Germinal center (tissue), 1 donor: ENCODE measurements around the gene NDUFAF8.

ENCODE experiments used
- DNase-seq: peaks from one replicate; pipeline ENCODE4 v3.0.0; 2012; ENCODE audit warnings: mixed read lengths, low spot score

The NDUFAF8 gene

DNA sequence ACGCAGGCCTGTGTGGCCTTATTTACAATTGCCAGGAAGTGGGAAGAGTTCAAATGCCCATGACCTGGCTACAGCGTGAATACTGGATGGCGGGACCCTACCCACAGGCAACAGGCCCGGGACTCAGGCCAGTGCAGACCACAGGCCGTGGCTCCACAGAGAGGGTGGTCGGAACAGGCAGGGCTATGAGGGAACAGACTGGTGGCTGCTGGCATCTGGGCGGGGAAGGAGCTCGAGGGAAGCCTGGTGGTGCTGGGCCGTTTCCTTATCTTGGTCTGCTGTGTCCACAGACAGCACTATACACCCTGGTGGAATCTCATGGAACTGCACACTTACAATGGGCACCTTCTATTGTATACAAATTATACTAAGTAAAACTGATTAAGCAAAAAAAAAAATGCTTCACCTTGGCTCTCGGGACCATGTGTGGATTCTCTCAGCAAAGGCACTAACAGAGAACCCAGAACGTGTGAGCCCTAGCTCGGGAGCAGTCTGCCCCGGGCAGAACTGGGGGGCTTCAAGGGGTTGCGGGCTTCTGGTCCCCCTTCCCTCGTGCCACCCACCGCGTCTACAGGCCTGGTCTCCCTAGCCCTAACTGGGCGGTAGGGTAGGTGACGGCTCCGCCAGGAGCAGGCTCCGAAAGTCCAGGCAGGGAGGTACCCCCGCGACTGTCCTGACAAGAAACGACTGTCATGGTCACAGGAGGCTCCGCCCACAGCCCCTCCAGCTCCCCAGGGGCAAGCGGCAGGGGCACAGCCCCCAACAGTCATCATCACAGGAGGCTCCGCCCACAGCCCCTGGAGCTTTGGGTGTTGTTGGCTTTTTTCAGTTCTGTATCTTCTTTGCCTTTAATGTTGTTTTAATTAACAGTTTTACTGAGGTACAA lies 38.2 kb upstream of the NDUFAF8 start:
- peak; percentile 55 for DNase-seq

DNA sequence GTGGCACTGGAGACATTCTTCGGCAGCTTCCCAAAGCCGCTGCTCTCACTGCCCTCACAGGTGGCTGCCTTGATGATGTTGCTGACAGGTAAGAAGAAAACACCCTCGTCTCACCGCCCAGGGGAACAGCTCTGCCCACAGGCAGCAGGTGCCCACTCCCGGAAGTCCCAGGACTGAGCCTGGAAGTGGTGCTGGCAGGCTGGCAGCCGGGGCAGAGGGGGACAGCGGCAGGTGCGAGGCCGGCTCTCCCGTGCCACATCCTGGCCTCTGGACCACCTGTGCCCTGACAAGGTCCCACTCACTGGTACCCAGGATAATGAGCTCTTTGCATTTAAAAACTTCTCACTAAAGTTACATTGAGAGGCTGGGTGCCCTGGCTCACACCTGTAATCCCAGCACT lies 36.8 kb upstream of the NDUFAF8 start:
- DNase-seq: no peak

DNA sequence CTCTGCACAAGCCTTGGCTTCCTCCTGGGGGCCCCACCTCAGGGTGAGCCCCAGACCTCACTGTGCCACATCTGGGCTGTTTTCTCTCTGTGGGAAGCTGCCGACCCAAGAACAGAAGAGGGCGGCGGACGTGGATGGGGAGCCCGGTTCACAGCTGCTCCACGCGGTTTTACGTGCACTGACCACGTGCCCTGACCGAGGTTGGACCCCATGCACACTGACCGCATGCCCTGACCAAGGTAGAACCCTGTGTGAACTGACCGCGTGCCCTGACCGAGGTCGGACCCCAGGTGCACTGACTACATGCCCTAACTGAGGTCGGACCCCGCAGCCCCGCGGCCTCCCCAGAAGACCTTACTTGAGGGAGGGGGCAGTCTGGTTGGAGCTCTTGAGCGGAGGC lies 36.0 kb upstream of the NDUFAF8 start:
- DNase-seq: no peak

DNA sequence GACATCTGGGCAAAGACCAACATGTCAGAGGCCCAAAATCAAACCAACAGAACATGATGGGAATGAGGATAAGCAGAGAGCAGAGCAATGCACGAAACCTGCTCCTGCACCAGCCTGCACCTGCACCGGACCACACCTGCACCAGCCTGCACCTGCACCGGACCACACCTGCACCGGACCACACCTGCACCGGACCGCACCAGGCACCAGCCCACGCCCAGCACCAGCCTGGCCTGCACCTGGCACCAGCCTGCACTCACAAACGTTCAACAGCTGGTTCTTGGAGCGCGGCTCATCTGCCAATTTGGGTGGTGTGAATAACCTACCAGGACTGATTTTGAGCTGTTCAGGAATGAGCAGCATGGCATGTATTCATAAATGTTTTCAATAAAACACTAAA lies 34.5 kb upstream of the NDUFAF8 start:
- DNase-seq: no peak

DNA sequence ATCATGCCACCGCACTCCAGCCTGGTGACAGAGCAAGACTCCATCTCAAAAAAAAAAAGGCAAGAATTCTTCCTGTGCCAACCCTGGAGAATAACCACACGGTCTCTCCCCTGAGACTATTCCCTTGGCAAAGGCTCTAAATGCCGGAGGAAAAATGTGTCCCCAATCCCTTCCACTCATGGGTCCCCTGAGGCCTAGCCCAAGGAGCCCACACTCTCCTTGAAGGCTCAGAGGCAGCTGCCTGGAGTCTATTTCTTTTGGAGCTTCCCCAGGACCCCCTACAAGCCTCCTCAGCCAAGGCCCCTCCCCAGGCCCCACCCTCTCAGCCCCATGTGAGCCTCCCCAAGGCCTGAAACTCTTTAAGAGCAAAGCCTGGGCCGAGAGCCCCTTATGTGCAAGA lies 33.0 kb upstream of the NDUFAF8 start:
- DNase-seq: no peak

DNA sequence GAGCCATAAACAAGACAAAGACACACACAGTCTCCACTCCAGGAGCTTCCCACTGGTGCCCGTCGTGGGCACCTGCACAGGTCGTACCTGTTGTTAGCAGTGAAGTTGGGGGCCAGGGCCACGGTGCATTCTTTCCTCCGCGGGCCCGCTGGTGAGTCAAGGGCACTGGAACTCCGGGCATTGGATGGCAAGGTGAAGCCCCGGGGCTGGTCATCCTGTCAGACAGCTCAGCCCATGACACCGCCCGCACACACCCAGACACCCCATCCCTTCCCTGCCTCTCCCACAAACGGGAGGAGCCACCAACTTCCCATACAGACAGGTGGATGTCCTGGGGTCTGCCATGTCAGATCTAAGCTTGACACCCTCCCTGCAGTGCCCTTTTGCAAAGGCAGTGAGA lies 32.5 kb upstream of the NDUFAF8 start:
- no peak for DNase-seq

DNA sequence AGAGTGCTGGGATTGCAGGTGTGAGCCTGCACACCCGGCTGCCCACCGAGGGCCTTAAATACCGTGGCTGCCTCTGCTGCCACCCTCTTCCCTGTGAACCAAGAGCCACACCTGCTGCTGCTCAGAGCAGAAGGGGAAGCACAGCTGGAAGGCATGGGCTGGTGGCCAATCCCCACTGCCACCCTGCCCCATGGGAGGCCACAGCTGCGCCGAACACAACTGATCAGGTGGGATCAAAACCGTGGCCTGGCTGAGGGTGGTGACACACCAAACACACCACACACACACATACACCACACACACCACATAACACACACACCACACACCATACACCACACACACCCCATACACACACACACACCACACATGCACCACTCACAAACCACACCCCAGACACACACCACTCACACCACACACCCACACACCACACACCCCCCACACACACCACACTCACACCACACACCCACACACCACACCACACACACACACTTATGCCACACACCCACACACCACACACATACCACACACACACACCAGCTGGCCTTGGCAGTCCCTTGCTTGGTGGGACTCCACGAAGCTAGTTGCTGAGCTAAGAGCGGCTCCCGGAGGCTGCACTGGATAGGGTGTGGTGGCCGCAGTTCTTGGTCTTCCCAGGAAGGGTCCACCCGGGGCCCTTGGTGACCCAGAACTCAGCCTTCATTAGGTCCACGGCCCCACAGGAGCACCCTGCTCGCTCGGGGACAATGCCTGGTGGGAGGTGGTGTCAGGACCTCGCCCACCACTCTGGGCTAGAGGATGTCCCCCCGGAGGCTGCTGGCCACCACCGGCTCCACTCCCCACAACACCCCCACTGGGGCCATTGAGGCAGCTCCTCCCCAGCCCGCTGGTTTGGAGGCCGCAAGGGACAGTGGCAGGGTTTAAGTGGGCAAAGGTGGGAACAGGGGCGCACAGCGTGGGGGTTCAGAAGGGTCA lies 31.2 kb upstream of the NDUFAF8 start:
- DNase-seq: peak; percentile 63

DNA sequence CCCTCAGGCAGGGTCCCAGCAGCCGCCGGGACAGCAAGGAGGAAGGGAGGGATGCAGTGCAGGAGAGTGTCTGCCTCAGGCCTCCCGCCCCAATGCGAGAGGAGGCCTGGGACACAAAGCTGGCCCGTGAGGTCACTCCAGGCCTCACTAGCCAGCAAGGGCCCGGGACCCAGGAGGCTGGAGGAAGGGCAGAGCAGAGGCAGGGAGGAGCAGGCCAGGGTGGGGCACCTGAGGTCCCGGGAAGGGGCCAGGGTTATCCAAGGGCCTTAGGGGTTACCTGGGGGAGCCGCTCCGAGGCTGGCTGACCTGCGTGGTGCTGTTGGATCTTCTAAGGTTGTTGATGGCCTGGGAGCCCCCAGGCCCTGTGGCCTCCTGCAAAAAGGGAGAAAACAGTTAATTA lies 30.5 kb upstream of the NDUFAF8 start:
- DNase-seq: no peak

DNA sequence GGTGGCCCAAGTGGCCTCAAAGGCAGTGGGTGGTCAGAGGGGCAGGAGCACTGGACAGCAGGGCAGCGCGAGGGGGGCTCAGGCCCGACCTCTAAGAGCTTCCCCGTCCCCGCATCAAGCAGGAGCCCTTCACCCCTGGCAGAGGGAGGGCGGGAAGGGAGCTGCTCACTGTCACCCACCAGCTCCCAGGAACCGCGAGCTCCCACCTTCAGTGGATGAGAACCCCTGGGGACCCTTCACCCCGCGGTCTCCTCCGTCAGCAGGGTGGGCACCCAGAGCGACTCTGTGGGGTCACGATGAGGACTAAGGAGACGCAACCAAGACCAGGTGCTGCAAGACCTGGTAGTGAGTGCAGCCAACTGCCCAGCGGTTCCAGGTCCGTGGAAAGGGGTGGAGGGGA lies 30.0 kb upstream of the NDUFAF8 start:
- DNase-seq: no peak

DNA sequence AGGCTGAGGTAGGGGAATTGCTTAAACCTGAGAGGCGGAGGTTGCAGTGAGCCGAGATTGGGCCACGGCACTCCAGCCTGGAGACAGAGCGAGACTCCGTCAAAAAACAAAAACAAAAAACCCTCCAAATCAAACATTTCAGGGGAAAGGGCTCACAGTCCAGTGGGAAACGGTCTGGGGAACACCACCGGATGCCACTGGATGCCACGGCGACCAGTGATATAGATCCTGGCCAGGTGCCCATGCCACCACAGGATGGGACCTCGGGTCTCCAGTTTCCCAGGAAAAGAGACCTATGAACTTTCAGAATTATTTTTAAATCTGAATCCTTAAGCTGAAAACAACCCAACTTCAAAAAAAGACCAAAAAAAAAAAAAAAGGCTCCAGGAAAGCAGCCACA lies 28.7 kb upstream of the NDUFAF8 start:
- no peak for DNase-seq

DNA sequence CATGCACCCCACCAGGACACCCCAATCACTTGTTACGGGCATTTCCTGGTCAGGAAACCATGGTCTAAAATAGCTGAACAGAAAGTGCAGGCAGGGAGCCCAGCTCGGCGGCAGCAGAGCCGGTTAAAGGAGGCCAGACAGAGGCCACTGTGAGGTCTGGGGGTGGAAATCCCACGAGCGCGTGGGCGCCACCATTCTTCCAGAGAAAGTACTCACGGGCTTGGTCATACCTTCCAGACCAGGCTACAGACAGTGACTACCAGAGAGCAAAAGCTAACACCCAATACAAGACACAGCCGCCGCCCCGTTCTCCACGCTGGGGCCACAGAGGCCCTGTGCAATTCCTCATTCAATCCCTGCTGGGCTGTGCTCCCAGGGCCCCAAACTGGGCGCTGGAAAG lies 28.2 kb upstream of the NDUFAF8 start:
- DNase-seq: no peak

DNA sequence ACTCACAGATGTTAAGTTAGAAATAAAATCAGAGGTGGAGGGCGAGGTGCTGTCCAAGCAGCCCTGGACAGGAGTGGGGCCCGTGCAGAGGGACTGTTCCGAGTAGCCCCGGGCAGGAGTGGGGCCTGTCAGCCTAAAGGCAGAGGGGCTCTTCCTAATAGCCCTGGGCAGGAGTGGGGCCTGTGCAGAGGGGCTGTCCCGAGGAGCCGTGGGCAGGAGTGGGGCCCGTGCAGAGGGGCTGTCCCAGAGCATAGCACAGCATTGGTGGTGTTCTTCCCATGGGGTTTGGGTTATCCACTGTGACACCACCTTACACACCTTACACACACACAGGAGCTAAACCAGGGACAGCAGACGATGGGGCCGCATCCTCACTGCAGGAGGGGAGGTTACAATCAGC lies 26.8 kb upstream of the NDUFAF8 start:
- no peak for DNase-seq

DNA sequence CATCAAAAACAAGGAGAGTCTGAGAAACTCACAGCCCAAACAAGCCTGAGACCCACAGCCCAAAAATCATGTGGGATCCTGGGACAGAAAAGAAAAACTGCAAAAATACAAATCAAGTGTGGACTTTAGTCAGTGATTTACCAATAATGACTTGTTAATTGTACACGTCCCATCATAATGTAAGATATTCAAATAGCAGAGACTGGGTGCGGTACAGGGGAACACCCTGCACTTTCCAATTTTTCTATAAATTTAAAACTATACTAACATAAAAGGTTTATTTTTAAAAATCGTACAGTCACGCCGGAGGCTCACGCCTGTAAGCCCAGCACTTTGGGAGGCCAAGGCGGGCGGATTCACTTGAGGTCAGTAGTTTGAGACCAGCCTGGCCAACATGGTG lies 25.1 kb upstream of the NDUFAF8 start:
- DNase-seq: no peak

DNA sequence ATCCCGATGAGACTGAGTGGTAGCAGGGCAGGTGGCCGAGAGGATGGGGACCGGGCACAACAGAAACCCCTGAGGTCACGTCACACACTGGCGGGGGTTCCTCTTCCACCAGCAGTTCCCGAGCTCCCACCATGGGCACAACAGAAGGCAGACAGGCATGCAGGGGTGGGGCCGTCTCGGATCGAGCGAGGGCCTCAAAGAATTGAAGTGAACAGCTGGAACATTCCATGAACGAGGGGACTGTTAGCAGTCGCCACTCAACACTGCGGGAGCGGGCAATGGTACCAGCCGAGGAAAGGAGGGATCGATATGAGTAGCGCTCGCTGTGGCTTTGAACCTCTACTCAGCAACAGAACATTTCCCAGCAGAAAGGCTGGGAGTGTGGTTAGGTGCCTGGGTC lies 21.6 kb upstream of the NDUFAF8 start:
- DNase-seq: no peak

DNA sequence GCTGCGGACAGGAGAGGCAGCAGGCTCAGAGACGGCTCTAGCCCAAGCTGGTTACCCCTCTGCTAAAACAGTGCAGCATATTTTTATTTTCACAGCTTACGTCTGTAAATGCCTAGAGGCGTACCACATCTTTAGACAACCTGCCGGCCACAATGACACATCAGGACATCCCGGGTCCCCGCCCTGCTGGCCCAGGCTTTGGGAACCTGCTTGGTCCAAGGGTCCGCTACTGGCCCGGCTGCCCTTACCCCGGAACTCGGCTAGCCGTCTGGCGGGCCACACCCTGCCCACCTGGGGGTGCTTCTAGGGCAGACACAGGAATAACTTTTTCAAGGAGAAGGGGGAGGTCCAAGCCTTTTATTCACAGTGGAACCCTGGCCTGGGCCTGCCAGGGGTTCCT lies 20.7 kb upstream of the NDUFAF8 start:
- DNase-seq: no peak

DNA sequence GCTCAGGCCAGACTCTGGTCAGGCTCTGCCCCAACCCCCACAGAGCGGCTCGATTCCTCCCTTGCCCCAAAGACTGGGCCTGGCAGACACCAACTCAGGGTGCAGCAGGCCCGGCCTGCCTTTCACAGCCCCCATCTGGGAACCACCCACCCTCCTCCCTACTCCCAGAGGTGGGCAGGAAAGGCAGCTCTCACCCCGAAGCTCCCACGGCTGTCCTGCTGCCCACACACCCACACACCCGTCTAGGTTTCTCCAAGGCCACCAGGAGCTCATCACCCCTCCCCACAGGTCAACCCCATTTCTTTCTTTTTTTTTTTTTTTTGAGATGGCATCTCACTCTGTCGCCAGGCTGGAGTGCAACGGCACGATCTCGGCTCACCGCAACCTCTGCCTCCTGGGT lies 20.1 kb upstream of the NDUFAF8 start:
- no peak for DNase-seq

DNA sequence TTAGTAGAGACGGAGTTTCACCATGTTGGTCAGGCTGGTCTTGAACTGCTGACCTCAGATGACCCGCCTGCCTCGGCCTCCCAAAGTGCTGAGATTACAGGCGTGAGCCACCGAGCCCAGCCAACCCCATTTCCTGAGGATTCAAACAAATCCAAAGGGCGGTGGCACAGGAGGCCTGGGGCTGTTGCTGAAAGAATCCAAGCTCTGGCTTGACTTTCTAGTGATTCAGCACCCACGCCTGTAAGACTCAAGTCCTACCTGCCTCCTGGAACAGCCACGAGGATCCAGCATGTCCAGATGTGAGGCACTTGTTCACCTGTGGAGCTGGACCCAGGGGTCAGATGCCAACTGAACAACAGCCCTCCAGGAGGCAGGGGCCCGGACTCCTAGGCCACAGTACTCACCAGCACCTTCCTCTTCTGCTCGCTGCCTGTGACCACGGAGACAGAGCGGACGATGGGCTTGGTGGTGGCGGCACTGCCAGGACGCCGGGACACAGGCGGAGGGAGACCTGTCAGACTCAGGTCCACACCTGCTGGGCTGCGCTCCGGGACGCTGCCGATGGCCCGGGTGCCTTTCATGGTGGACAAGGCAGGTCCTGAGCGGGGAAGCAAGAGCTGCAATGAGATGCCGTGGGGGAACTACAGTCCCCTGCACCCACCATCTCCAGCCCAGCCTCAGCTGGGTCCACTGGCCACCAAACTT lies 19.5 kb upstream of the NDUFAF8 start:
- DNase-seq: no peak

DNA sequence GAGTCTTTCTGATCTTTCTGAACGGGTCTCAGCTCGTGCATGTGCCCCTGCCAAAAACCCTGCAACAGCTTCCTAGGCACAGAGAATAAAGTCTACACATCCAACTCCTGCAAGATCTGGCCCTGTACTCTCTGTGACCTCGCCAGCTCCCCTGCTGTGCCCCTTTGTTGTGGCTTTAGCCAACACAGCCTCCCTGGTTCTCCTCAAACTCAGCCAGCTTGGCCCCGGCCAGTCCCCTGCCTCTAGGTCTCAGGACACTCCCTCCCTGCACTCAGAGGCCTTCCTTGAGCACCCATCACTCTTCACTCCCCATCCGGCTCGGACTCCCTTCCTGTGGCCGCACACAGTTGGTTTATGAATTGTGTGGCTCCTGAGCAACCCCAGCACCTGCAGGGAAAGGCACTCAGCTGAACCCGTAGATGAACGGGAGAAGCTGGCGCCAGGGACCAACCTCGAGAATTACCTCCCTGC lies 17.7 kb upstream of the NDUFAF8 start:
- DNase-seq: no peak

DNA sequence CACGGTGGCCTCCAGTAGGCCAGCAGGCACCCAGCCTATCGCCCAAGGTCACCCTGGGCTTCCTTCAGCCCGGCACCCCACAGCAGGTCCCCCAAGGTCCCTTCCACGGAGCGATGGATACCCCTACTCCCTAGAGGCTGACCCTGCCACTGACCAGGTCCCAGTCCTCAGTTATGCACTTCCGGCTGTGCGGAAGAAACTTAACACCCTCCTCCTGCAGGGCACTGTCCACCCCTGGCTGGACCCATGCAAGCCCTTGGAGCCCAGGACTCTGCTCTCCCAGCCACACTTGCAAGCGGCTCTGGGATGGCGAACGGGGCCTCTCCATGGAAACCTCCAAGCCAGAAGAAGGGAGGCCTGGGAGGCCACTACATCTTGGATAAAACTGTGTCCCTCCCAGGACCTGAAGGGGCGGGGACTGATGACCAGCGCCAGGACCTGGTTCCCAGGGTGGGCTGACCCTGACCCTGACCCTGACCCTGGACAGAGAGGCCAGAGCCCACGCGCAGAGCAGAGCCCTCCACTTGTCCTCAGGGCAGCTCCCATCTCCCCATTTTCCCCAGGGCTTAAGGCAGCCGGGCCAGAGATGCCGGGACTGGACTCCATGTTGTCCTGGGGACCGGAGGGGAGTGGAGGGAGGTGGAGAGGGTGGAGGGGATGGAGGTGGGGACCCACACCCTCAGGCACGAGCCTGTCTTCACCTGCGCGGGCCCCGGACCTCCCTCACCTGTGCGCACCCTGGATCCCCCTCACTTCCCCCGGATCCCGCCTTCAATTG lies 17.1 kb upstream of the NDUFAF8 start:
- no peak for DNase-seq

DNA sequence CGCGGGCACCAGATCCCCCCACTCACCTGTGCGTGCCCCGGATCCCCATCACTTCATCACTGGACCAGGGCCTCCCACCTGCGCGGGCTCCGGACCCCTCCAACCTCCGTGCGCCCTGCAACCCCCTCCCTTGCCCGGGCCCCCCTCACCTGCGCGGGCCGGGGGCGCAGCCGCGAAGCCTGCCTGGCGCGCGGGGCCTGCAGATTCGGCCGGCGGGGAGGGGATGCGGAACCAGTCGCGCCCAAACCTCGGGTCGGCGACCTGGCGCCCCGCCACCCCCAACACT lies 16.6 kb upstream of the NDUFAF8 start:
- DNase-seq: peak; percentile 26

DNA sequence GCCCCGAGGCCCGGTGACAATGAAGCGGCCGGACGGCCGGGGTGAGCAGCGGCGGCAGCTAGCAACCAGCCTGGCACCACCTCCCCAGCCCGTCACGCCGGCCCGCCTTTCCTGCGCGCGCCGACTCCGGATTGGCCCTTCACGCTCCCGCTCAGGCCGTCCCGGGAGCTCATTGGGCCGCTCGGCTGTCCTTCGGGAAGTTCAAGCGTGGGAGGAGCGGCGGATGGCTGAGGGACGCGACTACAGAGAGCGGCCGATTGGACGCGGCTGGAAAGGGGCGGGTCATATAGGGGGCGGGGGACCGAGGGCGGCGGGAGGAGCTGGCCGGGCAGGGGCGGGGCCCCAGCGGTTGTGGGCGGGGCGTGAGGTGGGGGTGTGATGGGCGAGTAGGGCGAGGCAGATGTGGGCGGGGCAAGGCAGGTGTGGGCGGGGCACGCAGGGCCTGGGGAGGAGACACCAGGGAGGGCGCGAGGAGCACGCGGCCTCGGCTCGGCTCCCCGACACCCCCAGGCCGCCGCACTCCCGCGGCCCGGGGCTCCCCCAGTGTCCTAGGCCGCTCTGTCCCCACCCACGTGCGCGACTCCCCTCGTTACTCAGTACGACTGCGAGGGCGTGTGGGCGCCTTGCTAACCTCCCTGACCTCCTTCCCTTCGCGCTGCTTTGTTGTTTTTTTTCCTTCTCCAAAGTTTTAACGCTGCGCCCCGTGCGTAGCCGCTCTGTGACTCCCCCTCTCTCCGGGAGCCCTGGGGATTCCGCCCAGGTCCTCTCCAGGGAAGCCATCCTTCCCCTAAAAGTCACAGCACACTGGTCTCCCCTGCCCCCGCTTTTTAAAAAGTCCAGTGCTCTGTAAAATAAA lies 16.0 kb upstream of the NDUFAF8 start, which contains the start of gene CEP131:
Gene CEP131 (minus strand): TSS at position 60 of the 856 bp plus-strand sequence. CDS start 2,909 bp downstream, outside the sequence.
- DNase-seq: peak; percentile 99
